HG02642 (cell line): ENCODE data around the gene KLHDC7B.
A peak's percentile ranks its signal among the peaks of the same experiment; 100 is the strongest.

Experiments used
- ATAC-seq: cut with Tn5 transposase; IDR thresholded peaks from one replicate; pipeline ENCODE4 v1.9.1; 2021; ENCODE audit warnings: mild to moderate bottlenecking; ENCODE audit not compliant: unreplicated experiment, poor library complexity

The KLHDC7B gene

DNA sequence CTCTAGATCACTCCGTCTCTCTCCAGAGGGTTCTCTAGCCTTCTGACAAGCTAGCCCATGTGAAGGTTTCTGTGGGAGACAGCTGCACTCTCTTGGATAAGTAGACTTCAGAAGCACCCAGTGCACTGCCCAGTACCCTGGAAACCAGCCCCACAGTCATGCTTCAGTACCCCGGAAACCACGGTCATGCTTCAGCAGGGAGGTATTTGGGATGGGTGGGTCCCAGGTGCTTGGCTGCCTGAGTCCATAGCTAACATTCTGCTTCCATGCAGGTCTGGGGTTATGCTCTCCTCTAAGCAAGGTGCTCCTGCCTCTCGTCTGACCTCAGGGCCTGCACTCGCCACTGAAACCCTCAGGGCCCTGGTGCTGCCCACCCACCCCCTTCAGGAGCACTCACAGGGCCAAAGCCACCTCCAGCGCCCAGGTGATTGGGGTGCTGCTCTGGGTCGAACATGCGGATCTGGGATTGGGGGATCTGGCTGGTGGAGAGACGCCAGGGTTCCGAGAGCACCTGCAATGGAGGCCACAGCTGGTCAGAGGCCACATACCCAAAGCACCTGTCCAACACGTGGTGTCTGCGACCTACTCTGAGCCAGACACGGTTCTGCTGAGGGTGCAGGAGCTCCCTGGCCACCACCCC, 24.3 kb downstream of the KLHDC7B start:
- no peak for ATAC-seq

DNA sequence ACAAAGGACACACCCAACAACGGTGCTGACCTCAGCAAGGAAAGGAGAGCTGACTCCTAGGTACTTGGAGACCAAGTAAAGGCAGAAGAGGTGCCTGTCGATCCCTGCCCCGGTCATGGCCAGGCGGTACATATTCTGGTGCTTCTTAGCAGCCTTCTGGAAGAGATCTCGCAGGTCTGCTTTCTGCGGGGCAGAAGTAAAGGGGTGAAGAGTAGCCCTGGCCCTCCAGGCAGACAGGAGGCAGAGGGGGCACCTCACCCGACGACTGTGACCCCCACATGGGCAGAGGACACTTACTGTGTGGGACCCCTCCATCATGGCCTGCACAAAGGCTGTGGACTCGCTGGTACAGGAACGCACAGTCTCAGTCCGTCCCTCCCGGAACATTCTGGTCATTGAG, 25.2 kb downstream of the KLHDC7B start:
- no peak for ATAC-seq

GRCh38 chr22:50571264-50572175, 25.8 kb downstream of the KLHDC7B start:
- no peak for ATAC-seq

- no peak for ATAC-seq
These were observed 27.3 kb downstream of the KLHDC7B start for GRCh38 chr22:50572965-50573364.

GRCh38 chr22:50573491-50574382, 28.0 kb downstream of the KLHDC7B start:
- no peak for ATAC-seq

DNA sequence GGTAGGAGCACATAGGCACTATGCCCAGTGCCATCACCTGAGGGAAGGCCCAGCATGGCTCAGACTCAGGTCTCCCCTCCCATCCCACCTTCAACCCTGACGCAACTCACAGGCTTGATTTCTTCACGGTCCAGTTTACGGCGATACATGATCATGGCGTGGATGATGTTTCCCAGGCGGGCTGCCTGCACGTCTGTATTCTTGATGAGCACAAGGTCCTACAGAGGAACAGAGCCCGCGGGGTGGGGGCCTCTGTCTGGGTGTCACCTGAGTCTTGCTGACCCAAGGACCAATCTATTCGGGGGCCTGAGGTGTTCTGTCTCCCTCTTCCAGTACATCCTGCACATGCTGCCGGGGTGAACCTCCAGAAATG, 28.7 kb downstream of the KLHDC7B start:
- no peak for ATAC-seq

DNA sequence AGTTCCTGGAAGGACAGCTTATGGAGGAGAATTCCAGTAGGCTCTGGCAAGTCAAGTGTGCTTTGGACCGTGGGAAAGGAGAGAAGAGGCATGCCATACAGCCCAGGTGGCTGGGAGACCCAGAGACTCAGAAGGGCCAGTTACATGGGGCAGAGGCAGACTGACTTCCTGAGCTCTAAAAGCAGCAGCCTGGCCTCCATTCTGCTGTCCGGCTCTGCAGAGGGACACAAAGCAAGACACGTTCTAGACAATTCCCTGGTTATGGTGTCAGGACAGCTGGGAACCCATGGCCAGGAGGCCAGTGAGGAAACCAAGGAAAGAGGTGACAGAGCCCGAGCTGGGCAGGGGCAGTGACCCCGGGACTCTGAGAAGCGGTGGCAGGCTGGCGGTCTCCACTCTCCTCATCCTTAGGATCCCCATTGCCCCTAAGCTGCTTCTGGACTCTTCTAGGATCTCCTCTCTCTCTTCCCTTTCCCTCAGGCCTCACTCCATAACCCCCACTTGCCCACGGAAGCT, 29.8 kb downstream of the KLHDC7B start:
- no peak for ATAC-seq

DNA sequence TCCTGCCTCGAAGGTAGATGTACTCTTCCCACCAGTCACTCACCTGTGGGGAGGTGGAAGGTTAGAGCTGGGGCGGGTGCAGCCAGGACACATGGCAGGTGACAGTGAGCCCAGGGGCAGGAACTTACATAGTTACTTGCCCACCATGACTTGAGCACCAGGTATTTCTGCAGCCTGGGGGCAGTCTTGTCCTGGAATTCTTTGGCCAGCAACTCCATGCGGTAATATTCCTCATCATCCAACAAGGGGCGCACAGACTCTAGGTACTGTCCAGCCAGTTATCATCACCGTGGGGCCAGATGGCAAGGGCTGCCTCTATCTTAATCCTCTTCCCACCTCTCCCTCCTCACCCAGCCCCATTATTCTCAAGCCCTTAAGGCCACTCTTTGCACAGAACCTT, 30.4 kb downstream of the KLHDC7B start:
- no peak for ATAC-seq

- no peak for ATAC-seq
These were observed 31.4 kb downstream of the KLHDC7B start for GRCh38 chr22:50576806-50577696.

- ATAC-seq = no peak
These were observed 31.9 kb downstream of the KLHDC7B start for GRCh38 chr22:50577697-50577986.

GRCh38 chr22:50577987-50578775, 32.5 kb downstream of the KLHDC7B start, which contains the start of gene CPT1B:
TSS of gene CPT1B (minus strand) at chr22:50578427. CDS start at chr22:50577915, 512 bp downstream.
- no peak for ATAC-seq

GRCh38 chr22:50578776-50579310, 33.1 kb downstream of the KLHDC7B start:
- no peak for ATAC-seq

DNA sequence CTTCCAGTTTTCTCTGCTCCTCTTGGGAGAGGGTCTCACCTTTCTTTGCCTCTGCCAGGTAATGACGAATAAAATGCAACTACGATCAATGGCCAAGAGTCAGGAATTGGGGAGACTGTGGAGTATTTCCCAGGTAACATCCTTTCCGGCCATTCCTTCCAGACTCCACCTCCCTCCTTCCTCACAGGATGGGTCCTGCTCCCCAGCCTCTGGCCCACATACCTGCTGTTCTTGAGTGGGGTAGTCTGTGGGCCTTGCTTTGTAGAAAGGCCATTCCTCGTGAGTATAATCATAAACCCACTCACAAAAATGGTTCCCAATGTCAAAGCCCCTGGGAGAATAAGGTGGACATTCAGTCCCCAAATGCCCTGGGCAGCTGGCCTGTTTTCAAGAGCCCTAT, 34.1 kb downstream of the KLHDC7B start:
- no peak for ATAC-seq

GRCh38 chr22:50581031-50581949, 35.6 kb downstream of the KLHDC7B start:
- ATAC-seq = no peak

DNA sequence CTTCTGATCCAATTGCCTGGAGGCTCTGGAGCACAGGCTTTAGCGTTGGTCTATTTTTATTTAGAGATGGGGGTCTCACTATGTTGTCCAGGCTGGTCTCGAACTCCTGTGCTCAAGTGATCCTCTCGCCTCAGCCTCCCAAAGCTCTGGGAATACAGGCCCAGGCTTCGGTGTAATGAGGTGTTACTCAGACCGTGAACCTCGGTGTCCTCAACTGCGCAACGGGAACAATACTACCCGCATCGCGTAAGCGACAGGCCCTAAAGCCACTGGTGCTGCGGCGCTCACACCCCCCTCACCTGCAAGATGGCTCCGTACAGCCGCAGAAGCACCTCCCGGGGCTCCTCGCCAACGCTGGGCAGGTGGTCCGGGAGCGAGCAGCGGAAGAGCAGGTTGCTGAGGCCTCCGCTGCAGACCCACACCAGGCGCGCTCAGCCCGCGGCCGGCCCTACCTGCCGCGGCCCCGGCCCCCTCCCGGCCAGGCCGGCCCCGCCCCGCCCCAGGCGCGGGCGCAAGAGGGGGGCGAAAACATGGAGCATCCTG, 36.3 kb downstream of the KLHDC7B start:
- no peak for ATAC-seq

DNA sequence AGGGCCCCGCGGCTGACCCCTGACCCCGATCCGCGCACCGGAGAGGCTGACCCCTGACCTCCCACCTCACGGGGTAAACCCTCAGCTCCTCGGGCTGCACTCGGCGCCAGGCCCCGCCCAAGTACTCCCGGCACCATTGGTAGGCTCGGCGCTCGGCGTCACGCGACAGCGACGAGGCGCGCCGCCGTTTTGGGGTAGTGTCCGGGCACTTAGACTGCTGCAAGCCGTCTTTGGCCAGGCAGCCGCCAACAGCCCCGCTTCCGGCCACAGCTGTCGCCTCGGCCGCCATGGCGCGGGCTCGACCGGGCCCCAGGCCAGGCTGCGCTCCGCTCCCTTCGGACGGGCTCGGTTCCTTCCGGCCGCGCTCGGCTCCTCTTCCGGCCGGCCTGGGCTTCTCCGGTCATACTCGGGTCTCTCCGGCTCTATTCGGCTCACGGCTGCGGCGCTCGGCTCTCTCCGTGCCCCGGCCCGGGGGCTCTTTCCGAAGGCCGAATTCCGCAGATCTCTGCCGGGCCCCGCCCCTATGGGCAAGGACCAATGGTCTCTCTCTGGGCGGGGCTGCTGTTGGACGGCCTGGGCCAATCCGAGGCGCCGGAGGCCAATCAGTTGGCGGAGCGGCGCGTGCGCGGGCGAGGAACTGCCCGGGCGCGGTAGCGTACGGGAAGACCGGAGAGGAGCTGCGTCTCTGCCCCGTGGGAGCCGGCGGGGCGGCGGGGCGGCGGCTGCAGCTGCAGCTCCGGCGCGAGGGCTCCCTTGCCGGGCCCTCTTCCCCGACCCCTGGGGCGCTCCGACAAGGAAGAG, 37.0 kb downstream of the KLHDC7B start, which contains the start of gene CHKB:
TSS of gene CHKB (minus strand) at position 357 of the 801 bp plus-strand sequence. CDS start at position 289, 68 bp downstream.
- peak; percentile 91 for ATAC-seq
